HG03342 (cell line): Measurements from ENCODE around the gene TMEM11.

Experiments used
- ATAC-seq: cut with Tn5 transposase; IDR thresholded peaks from one replicate; pipeline ENCODE4 v1.9.1; 2021; ENCODE audit warnings: mild to moderate bottlenecking, moderate library complexity; ENCODE audit not compliant: unreplicated experiment

TMEM11 gene

GRCh38 chr17:21186399-21187187 is 27.4 kb downstream of the TMEM11 start:
- no peak for ATAC-seq

GRCh38 chr17:21185061-21185460 is 28.9 kb downstream of the TMEM11 start:
- ATAC-seq: no peak

GRCh38 chr17:21184570-21184969 is 29.4 kb downstream of the TMEM11 start:
- ATAC-seq: no peak

GRCh38 chr17:21183468-21183867 is 30.5 kb downstream of the TMEM11 start:
- ATAC-seq: no peak

GRCh38 chr17:21177854-21178600 is 35.9 kb downstream of the TMEM11 start:
- ATAC-seq: no peak

- ATAC-seq: no peak
Observed at GRCh38 chr17:21177401-21177800, 36.6 kb downstream of the TMEM11 start.

GRCh38 chr17:21176773-21177395 is 37.1 kb downstream of the TMEM11 start:
- ATAC-seq: no peak

- no peak for ATAC-seq
Observed at GRCh38 chr17:21174713-21175112, 39.2 kb downstream of the TMEM11 start.

- no peak for ATAC-seq
Observed at GRCh38 chr17:21174186-21174585, 39.8 kb downstream of the TMEM11 start.

GRCh38 chr17:21173543-21173942 is 40.4 kb downstream of the TMEM11 start:
- no peak for ATAC-seq

- no peak for ATAC-seq
Observed at GRCh38 chr17:21172846-21173245, 41.1 kb downstream of the TMEM11 start.

- no peak for ATAC-seq
Observed at GRCh38 chr17:21171970-21172510, 41.9 kb downstream of the TMEM11 start.

GRCh38 chr17:21171309-21171922 is 42.5 kb downstream of the TMEM11 start:
- peak; percentile 65 for ATAC-seq

- ATAC-seq: no peak
Observed at GRCh38 chr17:21170809-21171208, 43.2 kb downstream of the TMEM11 start.

- ATAC-seq: no peak
Observed at GRCh38 chr17:21169496-21169895, 44.5 kb downstream of the TMEM11 start.

GRCh38 chr17:21168555-21168865 is 45.5 kb downstream of the TMEM11 start:
- ATAC-seq: no peak

GRCh38 chr17:21167303-21167702 is 46.7 kb downstream of the TMEM11 start:
- ATAC-seq: no peak

- ATAC-seq: no peak
Observed at GRCh38 chr17:21166595-21167210, 47.3 kb downstream of the TMEM11 start.

GRCh38 chr17:21165922-21166594 is 47.9 kb downstream of the TMEM11 start:
- no peak for ATAC-seq

- no peak for ATAC-seq
Observed at GRCh38 chr17:21164620-21165019, 49.3 kb downstream of the TMEM11 start.
